ENCODE results near the gene WNK2.
"Not testable (repeated sequence)": the region's sequence is repeated elsewhere in the genome, so short reads cannot be mapped to it uniquely, and the experiment has no call there.

Gene WNK2

DNA sequence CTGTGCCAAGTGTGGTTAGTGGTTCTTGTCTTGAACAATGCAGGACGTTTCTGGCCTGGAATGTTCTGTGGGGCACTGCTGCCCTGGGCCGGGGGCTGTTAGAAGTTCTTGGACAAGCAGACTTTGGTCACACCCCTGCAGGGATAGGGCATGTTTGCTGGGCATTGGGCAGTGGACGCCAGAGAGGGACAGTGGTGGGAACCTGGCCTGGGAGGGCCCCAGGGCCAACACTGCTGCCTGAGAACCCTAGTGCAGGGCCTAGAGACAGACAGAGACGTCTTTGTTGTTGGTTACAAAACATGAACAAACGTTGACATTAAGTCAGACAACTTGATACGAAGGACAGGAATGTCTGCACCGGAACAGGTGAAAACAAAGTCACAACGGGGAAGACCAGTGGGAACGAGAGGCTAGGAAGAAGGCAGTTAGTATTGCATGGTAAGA lies 57.0 kb downstream of the WNK2 start:
- DNase-seq: no peak

GRCh38 chr9:93243112-93243511 lies 59.2 kb downstream of the WNK2 start:
- no peak for DNase-seq

- DNase-seq: no peak
Measured at GRCh38 chr9:93244101-93244500, 60.2 kb downstream of the WNK2 start.

DNA sequence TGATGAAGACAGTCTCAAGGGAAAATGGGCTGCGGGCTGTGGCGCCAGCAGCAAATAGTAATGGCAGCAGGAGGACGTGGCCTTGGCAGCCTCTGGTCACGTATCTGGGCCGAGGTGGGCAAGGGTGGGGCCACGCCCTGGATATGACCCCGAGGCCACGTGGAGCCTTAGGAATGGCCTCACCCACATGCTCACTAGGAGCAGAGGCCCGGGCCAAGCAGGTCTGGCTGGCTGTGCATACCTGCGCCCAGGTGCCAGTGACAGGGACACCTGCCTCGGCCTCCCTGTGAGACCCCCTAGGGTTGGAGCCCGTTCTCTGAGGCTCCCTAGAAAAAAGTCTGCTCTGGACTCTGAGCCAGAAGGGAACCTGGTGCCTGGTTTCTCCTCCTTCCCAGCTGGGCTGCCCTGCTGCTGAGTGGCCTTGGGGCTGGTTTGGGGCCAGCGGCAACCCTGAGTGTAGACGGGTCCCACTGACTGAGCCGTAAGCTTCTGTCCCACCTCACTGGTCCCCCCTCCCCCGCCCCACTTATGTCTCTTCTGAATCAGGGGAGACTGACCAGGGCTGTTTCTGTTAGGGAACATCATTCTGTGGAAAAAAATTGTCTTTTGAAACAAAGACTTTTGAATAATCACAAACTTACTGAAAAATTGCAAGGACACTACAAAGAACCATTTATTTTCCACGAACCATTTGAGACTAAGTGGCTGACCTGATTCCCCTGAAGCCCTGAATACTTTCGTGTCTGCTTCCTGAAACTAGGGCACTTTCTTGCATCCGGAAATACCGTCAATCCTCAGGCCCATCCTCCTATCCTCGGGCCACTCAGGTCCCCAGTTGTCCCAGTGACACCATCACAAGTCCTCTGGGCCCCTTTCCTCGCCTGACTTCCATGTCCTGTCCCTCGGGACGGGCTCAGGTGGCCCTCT lies 60.8 kb downstream of the WNK2 start:
- DNase-seq: no peak

DNA sequence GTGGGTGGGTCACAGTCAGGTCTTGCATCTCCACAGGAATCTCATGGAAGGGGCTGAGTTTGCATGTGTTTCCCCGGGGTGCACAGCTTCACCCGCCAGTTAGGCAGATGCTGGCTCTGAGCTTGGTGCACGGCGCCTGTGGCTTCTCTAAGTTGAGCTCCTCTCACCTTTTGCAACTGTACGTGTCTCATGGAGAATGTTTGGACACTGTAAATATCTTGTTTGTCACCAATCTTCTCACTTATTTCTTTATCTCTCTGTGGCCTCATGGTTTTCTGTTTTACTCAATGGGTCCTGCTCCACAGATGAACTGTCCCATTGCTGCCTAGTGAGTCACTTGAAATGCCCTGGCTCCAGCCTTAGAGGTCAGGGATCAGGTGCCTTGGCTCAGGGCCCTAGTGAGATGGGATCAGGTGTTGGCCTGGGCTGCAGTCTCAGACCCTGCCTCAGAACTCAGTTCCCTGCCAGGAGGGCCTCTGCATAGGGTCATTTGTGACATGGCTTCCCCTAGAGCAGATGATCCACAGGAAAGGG lies 61.6 kb downstream of the WNK2 start:
- DNase-seq: no peak

GRCh38 chr9:93246111-93246510 lies 62.2 kb downstream of the WNK2 start:
- DNase-seq: no peak

DNA sequence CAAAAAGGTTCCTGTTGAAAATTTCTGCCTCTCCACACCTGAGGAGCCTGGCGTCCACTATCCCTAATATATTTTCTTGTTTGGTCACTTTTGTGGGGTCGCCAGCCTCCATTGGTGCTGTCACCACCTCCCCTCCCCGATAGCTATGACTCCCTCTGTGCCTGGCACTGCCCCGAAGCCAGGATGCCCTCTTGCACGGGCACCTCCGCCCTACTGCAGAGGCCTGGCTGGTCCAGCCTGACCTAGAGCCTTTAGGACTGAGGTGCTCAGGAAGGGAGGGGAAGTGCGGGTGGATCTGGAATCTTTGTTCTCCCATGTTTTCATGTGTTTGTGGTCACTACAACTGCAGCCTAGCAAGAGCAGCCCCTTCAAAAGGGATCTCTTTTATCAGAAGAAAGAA lies 62.6 kb downstream of the WNK2 start:
- no peak for DNase-seq

- DNase-seq: no peak
Measured at GRCh38 chr9:93247099-93247865, 63.3 kb downstream of the WNK2 start.

GRCh38 chr9:93247892-93248291 lies 64.0 kb downstream of the WNK2 start:
- no peak for DNase-seq

DNA sequence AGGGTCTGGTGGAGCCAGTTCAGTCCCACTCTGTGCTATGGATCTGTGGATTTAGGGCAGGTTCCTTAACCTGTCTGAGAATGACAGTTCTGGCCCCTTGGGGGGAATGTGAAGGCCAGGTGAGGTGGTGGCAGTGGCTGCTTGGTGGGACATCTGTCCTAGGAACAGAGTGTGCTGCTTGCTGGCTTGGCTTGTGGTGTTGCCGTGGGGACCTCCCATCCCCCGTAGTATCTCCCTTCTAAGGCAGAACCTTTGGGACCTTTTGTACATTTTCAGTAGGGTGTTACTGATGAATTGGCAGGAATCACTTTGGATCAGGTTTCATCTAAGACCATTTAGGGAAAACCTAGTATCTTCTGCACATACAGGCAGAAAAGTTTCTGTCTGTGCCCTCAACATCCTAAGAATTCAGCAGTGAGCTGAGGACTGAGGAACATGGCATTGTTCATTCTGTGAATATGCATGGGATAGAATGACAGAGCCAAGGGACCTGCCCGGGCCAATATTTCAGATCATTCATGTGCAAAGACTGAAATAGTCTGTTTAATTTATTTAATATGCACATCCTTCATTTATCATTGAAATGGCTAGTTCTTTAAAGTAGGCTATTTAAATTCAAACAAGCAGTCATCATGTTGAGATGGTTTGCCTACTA lies 64.6 kb downstream of the WNK2 start:
- no peak for DNase-seq

DNA sequence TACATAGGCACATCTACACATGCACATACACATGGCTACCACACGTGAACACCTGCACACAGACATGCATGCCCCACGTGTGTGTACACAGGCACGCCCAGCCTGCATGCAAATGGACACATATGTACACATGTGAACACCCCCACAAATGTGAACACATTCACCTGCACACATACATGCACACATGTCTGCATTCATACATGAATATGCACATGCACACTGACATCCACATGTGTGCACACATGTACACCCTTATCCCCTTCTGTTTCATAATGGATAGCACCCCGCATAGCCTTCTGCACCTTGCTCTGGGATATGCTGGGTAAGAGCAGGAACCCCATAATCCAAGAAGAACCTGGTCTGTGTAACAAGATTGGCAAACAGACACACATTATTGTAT lies 66.2 kb downstream of the WNK2 start:
- DNase-seq: no peak

DNA sequence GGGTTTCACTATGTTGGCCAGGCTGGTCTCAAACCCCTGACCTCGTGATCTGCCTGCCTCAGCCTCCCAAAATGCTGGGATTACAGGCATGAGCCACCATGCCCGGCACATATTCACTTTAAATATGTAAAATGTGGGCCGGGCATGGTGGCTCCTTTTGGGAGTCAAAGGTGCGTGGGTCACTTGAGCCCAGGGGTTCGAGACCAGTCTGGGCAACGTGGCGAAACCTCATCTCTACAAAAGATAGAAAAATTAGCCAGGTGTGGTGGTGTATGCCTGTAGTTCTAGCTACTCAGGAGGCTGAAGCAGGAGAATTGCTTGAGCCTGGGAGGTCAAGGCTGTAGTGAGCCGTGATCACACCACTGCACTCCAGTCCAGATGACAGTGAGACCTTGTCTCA lies 67.4 kb downstream of the WNK2 start:
- DNase-seq: not testable (repeated sequence)

GRCh38 chr9:93252116-93252780 lies 68.3 kb downstream of the WNK2 start:
- DNase-seq: no peak

DNA sequence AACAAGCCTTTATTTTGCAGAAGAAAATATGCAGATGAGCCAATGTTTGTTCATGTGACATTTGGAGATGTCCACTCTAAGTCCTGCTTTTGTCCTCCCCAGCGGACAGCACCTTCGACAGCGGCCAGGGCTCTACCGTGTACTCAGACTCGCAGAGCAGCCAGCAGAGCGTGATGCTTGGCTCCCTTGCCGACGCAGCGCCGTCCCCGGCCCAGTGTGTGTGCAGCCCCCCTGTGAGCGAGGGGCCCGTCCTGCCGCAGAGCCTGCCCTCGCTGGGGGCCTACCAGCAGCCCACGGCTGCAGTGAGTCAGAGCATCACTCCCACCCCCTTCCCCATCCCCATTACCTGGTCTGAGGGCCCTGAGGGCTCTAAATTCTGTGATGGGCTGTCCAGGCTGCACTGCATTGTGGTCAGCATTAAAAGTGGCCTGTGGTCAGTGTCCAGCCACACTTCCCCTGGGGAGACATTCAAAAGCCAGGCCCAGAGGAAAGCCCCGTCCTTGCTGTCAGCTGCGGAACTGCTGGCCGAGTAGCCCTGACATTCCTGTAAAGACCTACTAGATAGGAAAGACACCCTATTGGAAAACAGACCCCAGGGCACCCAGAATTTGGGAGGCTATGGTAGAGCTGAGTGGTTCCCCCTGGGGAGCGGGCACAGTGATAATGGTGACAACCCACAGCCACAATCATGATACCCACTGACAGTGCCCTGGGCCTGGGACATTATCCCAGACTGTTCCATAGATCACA lies 69.0 kb downstream of the WNK2 start:
- DNase-seq: no peak

GRCh38 chr9:93253633-93254032 lies 69.7 kb downstream of the WNK2 start:
- no peak for DNase-seq

- no peak for DNase-seq
Measured at GRCh38 chr9:93254061-93254481, 70.1 kb downstream of the WNK2 start.

- DNase-seq: no peak
Measured at GRCh38 chr9:93254806-93255493, 71.0 kb downstream of the WNK2 start.

GRCh38 chr9:93255494-93255867 lies 71.5 kb downstream of the WNK2 start:
- no peak for DNase-seq

- DNase-seq: no peak
Measured at GRCh38 chr9:93255994-93256877, 72.3 kb downstream of the WNK2 start.
